Measurements from ENCODE around the gene NID2.

Gene NID2

GRCh38 chr14:51998348-51998747 is 70.5 kb downstream of the NID2 start:
- peak; percentile 18 for FAIRE-seq

DNA sequence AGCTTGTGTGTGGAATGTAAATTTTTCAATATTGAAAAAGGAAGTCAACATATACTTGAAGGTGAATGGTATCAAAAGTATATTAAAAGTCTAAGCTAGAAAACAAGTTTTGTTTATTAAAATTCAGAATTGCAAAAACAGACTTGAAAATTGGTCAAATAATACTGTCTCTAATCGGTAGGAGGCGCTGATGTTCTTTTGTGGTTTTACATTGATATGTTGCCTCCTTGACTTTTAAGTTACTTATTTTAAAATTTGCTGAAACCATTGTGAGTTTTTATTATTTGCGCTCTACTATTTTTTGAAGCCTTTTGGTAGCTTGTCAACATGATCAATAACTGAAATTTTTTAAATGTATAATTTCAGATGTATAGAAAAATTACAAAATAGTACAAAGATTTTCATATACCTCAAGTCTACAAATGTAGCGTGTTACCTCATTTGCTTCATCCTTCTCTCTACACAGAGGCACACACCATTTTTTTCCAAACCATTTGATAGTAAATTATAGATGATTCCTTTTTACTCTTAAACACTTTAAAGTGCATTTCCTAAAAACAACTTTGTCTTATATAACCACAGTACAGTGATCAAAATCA is 72.6 kb downstream of the NID2 start:
- peak; percentile 76 for FAIRE-seq

DNA sequence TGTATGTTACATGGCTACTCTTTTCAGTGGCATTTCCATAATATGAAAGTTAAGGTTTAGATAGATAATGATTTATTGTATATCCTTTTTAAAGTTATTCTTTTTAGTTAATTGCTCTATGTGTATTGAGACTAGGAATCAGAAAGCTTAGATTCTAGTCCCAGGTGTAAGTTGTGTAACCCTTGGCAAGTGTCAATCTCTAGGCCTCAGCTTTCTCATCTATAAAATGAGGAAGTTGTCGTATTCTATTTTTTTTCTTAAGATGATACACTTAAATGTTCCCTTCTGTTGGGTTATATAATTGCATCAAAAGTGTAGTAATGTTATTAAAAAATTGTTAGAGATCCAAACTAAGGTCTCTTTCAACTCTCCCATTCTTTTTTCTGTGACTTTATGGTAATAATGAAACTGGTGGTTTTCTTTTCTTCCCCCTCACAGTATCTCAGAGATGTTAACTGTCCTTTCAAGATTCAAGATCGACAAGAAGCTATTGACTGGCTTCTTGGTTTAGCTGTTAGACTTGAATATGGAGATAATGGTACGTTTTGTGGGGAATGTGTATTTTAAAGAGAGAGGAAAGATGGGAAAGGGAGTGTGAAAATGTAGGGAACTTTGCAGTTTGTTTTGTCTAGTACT is 75.5 kb downstream of the NID2 start:
- no peak for FAIRE-seq

- no peak for FAIRE-seq
Observed at GRCh38 chr14:51990488-51990887, 78.4 kb downstream of the NID2 start.

DNA sequence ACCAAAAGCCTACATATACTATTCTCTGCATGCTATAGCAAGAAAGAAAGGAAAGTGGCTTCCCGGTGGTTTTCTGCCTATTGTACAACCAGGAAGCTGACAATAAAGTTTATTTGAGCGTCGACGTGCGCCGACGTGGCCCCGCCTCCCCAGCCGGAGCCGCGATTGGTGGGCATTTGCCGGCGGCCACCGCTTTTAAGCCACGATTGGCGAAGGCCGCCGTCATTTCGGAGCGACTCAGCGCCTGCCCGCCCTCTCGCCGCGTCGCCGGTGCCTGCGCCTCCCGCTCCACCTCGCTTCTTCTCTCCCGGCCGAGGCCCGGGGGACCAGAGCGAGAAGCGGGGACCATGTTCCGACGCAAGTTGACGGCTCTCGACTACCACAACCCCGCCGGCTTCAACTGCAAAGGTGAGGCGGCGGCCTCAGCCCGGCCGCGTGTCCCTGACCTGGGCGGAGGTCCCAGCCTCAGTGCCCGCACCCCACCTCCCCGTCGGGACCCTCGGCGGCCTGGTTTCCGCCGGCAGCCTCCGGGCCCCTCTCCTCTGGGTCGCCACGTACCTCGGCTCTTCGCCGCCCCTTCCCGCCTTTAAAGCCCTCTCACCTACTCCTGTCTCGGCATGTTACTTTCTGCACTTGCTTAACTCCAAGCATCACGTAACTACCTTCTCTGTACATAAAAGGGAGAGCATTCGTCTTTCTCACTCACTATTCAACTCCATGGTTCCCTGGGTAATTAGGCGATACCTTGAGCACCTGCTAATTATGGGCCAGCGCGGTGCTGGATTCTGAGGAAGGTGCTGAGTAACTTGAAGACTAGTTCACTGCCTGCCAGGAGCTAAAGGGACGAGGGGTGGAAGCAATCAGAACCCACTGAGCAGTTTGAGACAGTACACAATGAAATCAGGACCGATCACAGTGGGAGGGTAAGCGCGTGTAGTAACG is 79.3 kb downstream of the NID2 start, which contains the start of gene RTRAF:
Gene RTRAF (plus strand): TSS at position 254 of the 942 bp plus-strand sequence. CDS start 94 bp downstream, at position 348.
- peak; percentile 89 for FAIRE-seq

GRCh38 chr14:51988221-51988620 is 80.6 kb downstream of the NID2 start:
- no peak for FAIRE-seq

DNA sequence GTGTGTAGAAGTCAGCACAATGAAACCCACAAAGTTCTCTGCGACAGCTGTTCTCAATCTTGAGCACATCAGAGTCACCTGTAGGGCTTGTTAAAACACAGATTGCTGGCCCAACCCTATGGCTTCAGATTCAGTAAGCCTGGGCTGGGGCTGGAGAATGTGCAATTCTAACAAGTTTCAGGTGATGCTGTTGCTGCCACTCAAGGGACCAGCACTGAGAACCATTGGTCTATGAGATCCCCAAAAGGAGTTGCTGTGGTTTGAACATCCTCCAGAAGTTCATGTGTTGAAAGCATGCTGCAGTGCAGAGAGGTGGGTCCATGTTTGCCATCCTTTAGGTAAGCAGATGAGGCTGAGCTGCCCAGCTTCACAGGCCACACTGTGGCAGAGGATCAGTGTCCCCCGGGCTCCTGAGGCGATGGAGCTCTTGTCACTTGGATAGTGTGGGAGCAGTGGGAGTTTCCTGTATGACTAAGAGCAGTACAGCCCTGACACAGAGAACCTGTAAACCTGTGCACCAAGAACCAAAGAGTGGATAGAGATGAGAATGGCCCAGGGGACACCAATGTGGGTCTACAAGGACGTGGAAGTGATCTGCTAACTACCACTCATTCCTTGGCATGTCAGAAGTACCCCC is 87.5 kb downstream of the NID2 start:
- no peak for FAIRE-seq

- FAIRE-seq: peak; percentile 66
Observed at GRCh38 chr14:51979088-51979709, 89.7 kb downstream of the NID2 start.

DNA sequence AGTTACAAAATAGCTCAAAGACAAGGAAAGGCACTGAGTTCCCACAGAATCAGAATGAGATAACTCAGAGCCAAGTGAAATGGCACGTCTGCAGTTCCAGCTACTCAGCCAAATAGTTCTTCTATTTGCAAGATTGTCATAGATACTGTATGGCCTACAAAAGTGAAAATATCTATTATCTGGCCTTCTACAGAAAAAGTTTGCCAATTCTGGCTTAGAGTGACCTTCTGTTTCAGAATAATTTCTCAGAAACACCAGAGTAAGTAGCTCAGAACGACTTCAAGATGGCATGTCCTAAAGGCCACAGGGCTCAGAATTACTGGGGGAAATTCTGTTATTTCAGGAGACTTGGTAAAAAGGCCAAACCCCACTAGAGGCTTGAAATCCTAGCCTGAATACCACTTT is 90.2 kb downstream of the NID2 start:
- no peak for FAIRE-seq

DNA sequence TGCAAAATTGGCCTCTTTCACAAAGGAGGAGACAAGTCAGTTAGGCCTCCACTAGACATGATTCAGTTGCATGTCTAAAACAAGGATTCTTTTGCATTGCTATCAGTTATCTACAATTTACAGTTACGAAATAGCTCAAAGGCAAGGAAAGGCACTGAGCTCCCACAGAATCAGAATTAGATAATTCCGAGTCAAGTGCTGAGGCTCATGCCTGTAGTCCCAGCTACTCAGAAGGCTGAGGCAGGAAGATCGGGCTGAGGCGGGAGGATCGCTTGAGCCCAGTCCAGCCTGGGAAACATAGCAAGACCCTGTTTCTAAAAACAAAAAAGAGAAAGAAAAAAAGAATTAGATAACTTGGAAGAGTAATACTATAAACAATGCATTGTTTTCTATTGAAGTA is 91.8 kb downstream of the NID2 start:
- no peak for FAIRE-seq

DNA sequence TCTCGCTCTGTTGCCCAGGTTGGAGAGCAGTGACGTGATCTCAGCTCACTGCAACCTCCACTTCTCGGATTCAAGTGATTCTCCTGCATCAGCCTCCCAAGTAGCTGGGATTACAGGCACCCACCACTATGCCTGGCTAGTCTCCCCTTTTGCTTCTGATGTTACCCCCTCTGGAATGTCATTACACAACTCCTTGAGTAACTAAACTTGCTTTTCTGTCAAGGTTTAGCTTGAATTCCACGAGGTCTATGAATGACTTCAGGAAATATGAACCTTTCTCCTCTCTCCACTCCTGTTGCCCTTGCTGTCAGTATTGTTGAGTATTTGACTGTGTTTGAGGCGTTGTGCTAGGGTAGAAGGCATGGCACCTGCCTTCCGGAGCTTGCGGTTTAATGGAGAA is 96.3 kb downstream of the NID2 start:
- no peak for FAIRE-seq

- no peak for FAIRE-seq
Observed at GRCh38 chr14:51969852-51970540, 98.9 kb downstream of the NID2 start.

DNA sequence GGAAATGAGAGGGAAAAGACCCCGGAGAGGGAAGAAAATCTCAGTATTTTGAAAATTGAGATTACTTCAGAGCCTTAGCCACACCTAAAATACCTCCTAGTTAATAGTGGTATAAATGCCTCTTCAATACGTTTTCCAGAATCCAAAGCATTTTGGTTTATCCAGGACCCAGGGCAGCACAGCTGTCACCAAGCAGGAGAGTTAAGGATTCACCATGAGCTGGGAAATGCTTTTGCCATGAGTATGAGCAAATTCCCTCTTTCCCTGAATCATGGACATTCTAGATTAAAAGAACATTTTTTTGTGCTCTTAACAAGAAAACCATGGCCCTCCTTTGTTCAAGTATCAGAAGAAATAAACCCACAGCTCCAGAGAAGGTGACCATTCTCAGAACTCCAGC is 101.3 kb downstream of the NID2 start:
- no peak for FAIRE-seq

- FAIRE-seq: no peak
Observed at GRCh38 chr14:51963286-51963685, 105.6 kb downstream of the NID2 start.

DNA sequence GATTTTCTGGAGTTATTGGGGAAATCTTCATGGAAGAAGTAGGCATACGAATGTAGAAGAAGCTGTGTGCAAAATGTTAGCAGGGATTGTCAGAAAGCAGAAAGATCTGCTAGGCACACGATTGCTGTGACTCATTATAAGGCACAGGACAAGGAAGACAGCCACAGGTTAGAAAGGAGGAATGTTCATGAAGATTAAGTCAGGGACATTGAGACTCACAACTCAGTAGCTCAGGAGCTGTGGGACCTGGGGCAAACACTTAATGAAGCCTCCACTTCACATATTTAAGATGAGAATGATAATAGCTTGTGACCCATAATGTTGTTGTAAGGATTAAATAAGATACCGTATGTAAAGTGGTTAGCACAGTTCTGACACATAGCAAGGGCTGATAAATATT is 106.1 kb downstream of the NID2 start:
- no peak for FAIRE-seq

GRCh38 chr14:51960866-51961265 is 108.0 kb downstream of the NID2 start:
- no peak for FAIRE-seq

GRCh38 chr14:51959928-51960327 is 108.9 kb downstream of the NID2 start:
- FAIRE-seq: no peak

- FAIRE-seq: no peak
Observed at GRCh38 chr14:51957950-51958349, 110.9 kb downstream of the NID2 start.
